HEK293 (cell line): ENCODE measurements around the gene GBGT1.
"Not testable (repeated sequence)": the region's sequence is repeated elsewhere in the genome, so short reads cannot be mapped to it uniquely, and the experiment has no call there.

ENCODE experiments used
- CTCF ChIA-PET: fragments of 350-600 bp; formaldehyde crosslinking; extraction: SDS; loops from one replicate; lab custom pipeline; 2021; ENCODE audit warnings: antibody characterized with exemption; lab: Yijun Ruan, JAX
- POLR2A ChIA-PET: fragments of 300-600 bp; formaldehyde crosslinking; extraction: SDS; loops from one replicate; lab custom pipeline; 2020; ENCODE audit warnings: antibody characterized with exemption, inconsistent platforms; lab: Yijun Ruan, JAX
- H3K27ac ChIP-seq: fragments of 200-500 bp; sonication (Bioruptor generic); 2 replicates; pipeline ENCODE4 v1.5.1; 2014; ENCODE audit warnings: low read depth, low read length, control low read depth, inconsistent platforms; ENCODE audit errors: extremely low read depth
- H3K36me3 ChIP-seq, 2 experiments: fragments of 200-500 bp in 1 of 2; sonication (Bioruptor generic) in 1 of 2; 1 replicate in 1 of 2; 2 replicates in 1 of 2; pipeline ENCODE4 v1.5.1; 2014 to 2017; ENCODE audit warnings: inconsistent platforms in 2 of 2, low read length in 2 of 2; ENCODE audit not compliant: control insufficient read depth in 2 of 2, insufficient read depth in 1 of 2
- H3K4me1 ChIP-seq: fragments of 200-500 bp; sonication (Bioruptor generic); 2 replicates; pipeline ENCODE4 v1.5.1; 2014; ENCODE audit warnings: mild to moderate bottlenecking, low read length, inconsistent platforms; ENCODE audit not compliant: control insufficient read depth, insufficient read depth
- H3K4me3 ChIP-seq: 2 replicates; pipeline ENCODE4 v1.5.1; 2011; ENCODE audit warnings: low read depth, mild to moderate bottlenecking, control low read depth, low read length, moderate library complexity
- H3K9me3 ChIP-seq: fragments of 200-500 bp; sonication (Bioruptor generic); 2 replicates; pipeline ENCODE4 v1.5.1; 2014; ENCODE audit warnings: low read depth, low read length, inconsistent platforms; ENCODE audit not compliant: control insufficient read depth, insufficient read depth
- AEBP2 ChIP-seq: fragments of 450-650 bp; formaldehyde crosslinking; IDR thresholded peaks from 2 replicates; pipeline ENCODE4 v1.5.1; 2016; ENCODE audit warnings: missing biosample characterization, missing genetic modification characterization, borderline replicate concordance
- ATF2 ChIP-seq: fragments of 450-650 bp; formaldehyde crosslinking; IDR thresholded peaks from 2 replicates; pipeline ENCODE4 v1.5.1; 2016; ENCODE audit warnings: missing biosample characterization, missing genetic modification characterization, low read depth
- GFI1B ChIP-seq: fragments of 450-650 bp; formaldehyde crosslinking; IDR thresholded peaks from 2 replicates; pipeline ENCODE4 v1.5.1; 2016; ENCODE audit warnings: missing biosample characterization, missing genetic modification characterization
- GLIS1 ChIP-seq: fragments of 450-650 bp; formaldehyde crosslinking; IDR thresholded peaks from 2 replicates; pipeline ENCODE4 v1.5.1; 2016; ENCODE audit warnings: missing biosample characterization, missing genetic modification characterization
- OSR2 ChIP-seq: fragments of 450-650 bp; formaldehyde crosslinking; IDR thresholded peaks from 2 replicates; pipeline ENCODE4 v1.5.1; 2016; ENCODE audit warnings: missing biosample characterization, missing genetic modification characterization
- SP7 ChIP-seq: fragments of 450-650 bp; formaldehyde crosslinking; IDR thresholded peaks from 2 replicates; pipeline ENCODE4 v1.5.1; 2016; ENCODE audit warnings: missing biosample characterization, missing genetic modification characterization
- WT1 ChIP-seq: fragments of 450-650 bp; formaldehyde crosslinking; IDR thresholded peaks from 2 replicates; pipeline ENCODE4 v1.5.1; 2016; ENCODE audit warnings: missing biosample characterization, missing genetic modification characterization
- ZBTB26 ChIP-seq: fragments of 450-650 bp; formaldehyde crosslinking; optimal IDR thresholded peaks from 2 replicates; pipeline ENCODE3; 2016; ENCODE audit warnings: missing biosample characterization, mild to moderate bottlenecking, missing genetic modification characterization
- ZNF140 ChIP-seq: fragments of 450-650 bp; formaldehyde crosslinking; IDR thresholded peaks from 2 replicates; pipeline ENCODE4 v1.5.1; 2016; ENCODE audit warnings: missing biosample characterization, missing genetic modification characterization
- ZNF16 ChIP-seq: fragments of 450-650 bp; formaldehyde crosslinking; IDR thresholded peaks from 2 replicates; pipeline ENCODE4 v1.5.1; 2016; ENCODE audit warnings: low read depth, missing biosample characterization, missing genetic modification characterization
- ZNF19 ChIP-seq: fragments of 450-650 bp; formaldehyde crosslinking; IDR thresholded peaks from 2 replicates; pipeline ENCODE4; 2016; ENCODE audit warnings: missing biosample characterization, missing genetic modification characterization, low read depth
- ZNF2 ChIP-seq: fragments of 450-650 bp; formaldehyde crosslinking; IDR thresholded peaks from 2 replicates; pipeline ENCODE4 v1.5.1; 2016; ENCODE audit warnings: missing biosample characterization, missing genetic modification characterization
- ZNF202 ChIP-seq: fragments of 450-650 bp; formaldehyde crosslinking; IDR thresholded peaks from 2 replicates; pipeline ENCODE4 v1.5.1; 2016; ENCODE audit warnings: missing biosample characterization, missing genetic modification characterization, borderline replicate concordance
- ZNF211 ChIP-seq: fragments of 450-650 bp; formaldehyde crosslinking; IDR thresholded peaks from 2 replicates; pipeline ENCODE4 v1.5.1; 2016; ENCODE audit warnings: low read depth, missing biosample characterization, missing genetic modification characterization
- ZNF274 ChIP-seq, 2 experiments: fragments of 200-500 bp in 1 of 2; fragments of 450-650 bp in 1 of 2; sonication (Bioruptor generic) in 1 of 2; formaldehyde crosslinking in 1 of 2; IDR thresholded peaks; 2 replicates each; pipeline versions ENCODE4 v1.5.1 to v1.6.1; 2014 to 2016; ENCODE audit warnings: borderline replicate concordance in 1 of 2, inconsistent platforms in 1 of 2, low read length in 1 of 2, missing biosample characterization in 1 of 2, missing genetic modification characterization in 1 of 2
- ZNF366 ChIP-seq: fragments of 450-650 bp; formaldehyde crosslinking; conservative IDR thresholded peaks from 2 replicates; pipeline ENCODE4 v1.5.1; 2016; ENCODE audit warnings: missing biosample characterization, missing genetic modification characterization
- ZNF48 ChIP-seq: fragments of 450-650 bp; formaldehyde crosslinking; IDR thresholded peaks from 2 replicates; pipeline ENCODE4 v1.5.1; 2016; ENCODE audit warnings: missing biosample characterization, missing genetic modification characterization
- ZNF623 ChIP-seq: fragments of 450-650 bp; formaldehyde crosslinking; IDR thresholded peaks from 2 replicates; pipeline ENCODE4 v1.5.1; 2016; ENCODE audit warnings: missing biosample characterization, missing genetic modification characterization
- TF ChIP-seq, protein P1 (sequence below): fragments of 450-650 bp; IDR thresholded peaks from 2 replicates; pipeline ENCODE4 v1.5.1; 2018; ENCODE audit warnings: missing biosample characterization, missing genetic modification characterization

Gene GBGT1

GRCh38 chr9:133207021-133207531, 43.4 kb upstream of the GBGT1 start (continued):
- TF ChIP-seq AEBP2 (tag by site-specific recombination) = no peak

DNA sequence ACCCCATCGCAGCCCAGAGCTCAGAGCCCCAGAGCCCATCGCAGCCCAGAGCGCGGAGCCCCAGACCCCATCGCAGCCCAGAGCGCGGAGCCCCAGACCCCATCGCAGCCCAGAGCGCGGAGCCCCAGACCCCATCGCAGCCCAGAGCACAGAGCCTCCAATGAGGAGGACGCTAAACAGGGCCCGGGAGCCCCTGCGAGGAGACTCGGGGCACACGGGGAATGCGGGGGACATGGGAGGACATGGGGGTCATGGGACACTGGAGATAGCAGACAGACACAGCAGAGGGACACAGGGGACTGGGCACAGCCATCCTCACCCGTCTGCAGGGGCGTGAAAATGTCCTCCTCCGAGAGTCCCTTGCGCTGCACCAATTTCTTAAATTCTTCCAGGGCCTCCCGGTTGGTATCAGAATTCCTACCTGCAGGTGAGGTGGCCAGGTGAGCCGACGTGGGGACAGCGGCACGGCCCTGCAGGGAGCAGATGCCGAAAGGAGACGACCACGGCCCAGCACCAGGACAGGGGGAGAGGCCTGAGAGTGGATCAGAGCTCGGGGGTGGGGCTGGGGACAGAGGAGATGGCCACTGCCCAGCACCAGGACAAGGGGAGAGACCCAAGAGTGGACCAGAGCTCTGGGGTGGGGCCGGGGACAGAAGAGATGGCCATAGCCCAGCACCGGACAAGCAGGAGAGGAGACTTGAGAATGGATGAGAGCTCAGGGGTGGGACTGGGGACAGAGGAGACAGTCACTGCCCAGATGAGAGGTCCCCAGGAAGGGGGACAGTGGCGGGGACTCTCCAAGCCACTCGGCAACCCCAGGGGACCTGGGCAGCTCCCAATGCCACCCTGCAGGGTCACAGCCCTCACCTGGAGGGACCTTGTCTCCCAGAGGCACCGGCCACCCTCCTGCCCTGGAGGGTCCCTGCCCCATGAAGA, 42.5 kb upstream of the GBGT1 start:
- TF ChIP-seq ZNF140 (tag by site-specific recombination) (no peak), WT1 (tag by site-specific recombination) (no peak), ZNF274 (IDR thresholded peaks at IDR 0.05; ENCODE audit: low read length) (no peak), ZNF274 (tag by site-specific recombination; IDR thresholded peaks at IDR 0.05; ENCODE audit: borderline replicate concordance) (no peak), OSR2 (tag by site-specific recombination) (no peak), GLIS1 (no peak), ZNF211 (tag by site-specific recombination) (no peak), ZBTB26 (tag by site-specific recombination) (no peak), ZNF48 (no peak), SP7 (tag by site-specific recombination) (no peak), ZNF2 (tag by site-specific recombination) (no peak), ZNF19 (no peak), ZNF16 (no peak), ATF2 (tag by site-specific recombination) (no peak), GFI1B (tag by site-specific recombination) (no peak), ZNF623 (tag by site-specific recombination) (no peak), ZNF202 (no peak), ZNF366 (tag by site-specific recombination) (no peak)
- TF ChIP-seq, protein P1, sequence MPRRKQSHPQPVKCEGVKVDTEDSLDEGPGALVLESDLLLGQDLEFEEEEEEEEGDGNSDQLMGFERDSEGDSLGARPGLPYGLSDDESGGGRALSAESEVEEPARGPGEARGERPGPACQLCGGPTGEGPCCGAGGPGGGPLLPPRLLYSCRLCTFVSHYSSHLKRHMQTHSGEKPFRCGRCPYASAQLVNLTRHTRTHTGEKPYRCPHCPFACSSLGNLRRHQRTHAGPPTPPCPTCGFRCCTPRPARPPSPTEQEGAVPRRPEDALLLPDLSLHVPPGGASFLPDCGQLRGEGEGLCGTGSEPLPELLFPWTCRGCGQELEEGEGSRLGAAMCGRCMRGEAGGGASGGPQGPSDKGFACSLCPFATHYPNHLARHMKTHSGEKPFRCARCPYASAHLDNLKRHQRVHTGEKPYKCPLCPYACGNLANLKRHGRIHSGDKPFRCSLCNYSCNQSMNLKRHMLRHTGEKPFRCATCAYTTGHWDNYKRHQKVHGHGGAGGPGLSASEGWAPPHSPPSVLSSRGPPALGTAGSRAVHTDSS (tag by site-specific recombination) = no peak
- H3K27ac ChIP-seq = no peak overlapping the region
- ChIA-PET POLR2A (no interaction called here), CTCF (interaction anchor here (1.4 kb wide), 1 partner anchor 20 kb away, joined by 8 read pairs; no protein-coding TSS in a partner anchor)
- H3K9me3 ChIP-seq = no peaks in the 10 kb centered on the region
- no peak overlapping the region for H3K4me3 ChIP-seq
- H3K36me3 ChIP-seq = no peaks in the 10 kb centered on the region
- no peaks in the 10 kb centered on the region for H3K4me1 ChIP-seq

DNA sequence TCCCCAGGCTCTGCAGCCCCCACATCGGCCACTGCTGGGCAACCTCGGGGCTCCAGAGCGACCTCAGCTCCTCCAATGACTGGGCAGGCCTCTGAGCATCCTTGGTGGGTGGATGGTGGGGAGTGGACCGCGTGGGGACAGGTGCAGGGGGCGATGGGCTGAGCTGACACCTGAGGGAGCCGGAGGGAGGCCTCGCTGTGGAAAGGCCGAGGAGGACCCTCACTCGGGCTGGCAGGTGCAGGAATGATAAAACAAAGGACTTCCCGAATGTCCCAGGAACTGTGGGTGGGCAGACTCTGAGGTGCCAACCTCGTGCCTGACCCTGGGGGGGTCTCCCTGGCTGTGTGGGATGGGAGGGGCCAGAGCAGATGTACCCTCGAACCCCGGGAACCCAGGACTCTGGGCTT, 41.8 kb upstream of the GBGT1 start:
- H3K27ac ChIP-seq, POLR2A ChIA-PET, CTCF ChIA-PET, H3K4me1 ChIP-seq, H3K36me3 ChIP-seq, H3K9me3 ChIP-seq, H3K4me3 ChIP-seq: not testable (repeated sequence)
